HuH-7 (cell line): ENCODE measurements around the gene PDE7B.

Experiments
- DNase-seq: peaks from one replicate; pipeline ENCODE4 v3.0.0; 2011; ENCODE audit warnings: low spot score

PDE7B gene

GRCh38 chr6:136153707-136154375 lies 302.3 kb downstream of the PDE7B start:
- DNase-seq: no peak

DNA sequence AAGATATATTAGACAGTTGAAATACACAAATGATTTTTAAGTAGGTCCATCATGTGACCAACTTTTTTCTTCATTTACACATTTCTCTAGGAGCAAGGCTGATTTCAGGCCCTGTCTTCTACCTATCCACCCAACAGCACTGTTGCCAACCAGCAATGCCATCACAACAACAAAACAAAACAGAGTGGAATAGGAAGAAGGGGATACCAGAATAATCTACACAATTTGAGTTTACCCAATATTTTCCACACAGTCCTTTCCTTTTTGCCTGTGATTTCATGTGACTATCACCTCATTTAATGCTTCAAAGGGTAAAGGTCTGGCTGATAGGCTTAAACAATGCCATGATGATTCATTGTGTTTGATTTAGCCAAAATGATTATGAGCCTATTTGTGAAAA lies 303.7 kb downstream of the PDE7B start:
- no peak for DNase-seq

GRCh38 chr6:136157743-136158142 lies 306.2 kb downstream of the PDE7B start:
- no peak for DNase-seq

- peak; percentile 27 for DNase-seq
Measured at GRCh38 chr6:136158387-136158821, 306.9 kb downstream of the PDE7B start.

GRCh38 chr6:136158971-136159370 lies 307.5 kb downstream of the PDE7B start:
- DNase-seq: no peak

- DNase-seq: no peak
Measured at GRCh38 chr6:136160250-136160649, 308.7 kb downstream of the PDE7B start.

DNA sequence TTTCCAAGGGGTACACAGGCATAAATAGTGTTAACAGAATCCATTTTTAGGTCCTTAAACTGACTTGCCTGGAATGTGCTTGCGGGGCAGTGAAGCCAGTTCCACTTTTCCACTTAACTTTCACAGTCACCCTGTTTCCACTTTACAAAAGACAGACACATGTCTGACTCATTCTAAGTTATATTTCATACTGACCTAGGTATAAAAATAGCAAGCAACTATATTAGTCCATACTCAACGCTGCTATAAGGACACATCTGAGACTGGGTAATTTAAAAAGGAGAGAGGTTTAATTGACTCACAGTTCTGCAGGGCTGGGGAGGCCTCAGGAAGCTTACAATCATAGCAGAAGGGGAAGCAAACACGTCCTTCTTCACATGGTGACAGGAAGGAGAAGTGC lies 310.4 kb downstream of the PDE7B start:
- DNase-seq: no peak

DNA sequence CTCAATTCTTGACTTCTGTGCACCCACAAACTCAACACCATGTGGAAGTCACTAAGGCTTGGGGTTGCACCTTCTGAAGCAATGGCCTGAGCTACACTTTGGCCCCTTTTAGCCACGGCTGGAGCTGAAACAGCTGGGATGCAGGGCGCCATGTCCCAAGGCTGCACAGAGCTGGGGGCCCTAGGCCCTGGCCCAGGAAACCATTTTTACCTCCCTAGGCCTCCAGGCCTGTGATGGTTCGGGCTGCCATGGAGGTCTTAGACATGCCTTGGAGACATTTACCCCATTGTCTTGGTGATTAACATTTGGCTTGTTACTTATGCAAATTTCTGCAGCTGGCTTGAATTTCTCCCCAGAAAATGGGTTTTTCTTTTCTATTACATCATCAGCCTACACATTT lies 311.8 kb downstream of the PDE7B start:
- no peak for DNase-seq

DNA sequence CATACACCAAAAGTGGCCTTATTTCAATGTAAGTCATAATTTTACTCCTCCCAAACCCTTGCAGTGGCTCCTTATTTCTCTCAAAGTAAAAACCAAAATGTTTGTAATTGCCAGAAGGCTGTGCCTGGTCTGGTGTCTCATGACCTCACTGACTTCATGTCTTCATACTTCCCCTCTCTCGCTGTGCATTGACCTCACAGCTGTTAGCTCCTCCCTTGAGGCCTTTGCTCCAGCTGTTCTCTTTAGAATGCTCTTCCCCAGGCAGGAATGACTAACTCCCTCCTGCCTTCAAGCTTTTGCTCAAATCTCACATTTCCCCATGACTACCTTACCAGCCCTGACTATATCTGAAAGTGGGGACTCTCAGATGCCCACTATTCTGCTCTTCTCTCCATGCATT lies 315.3 kb downstream of the PDE7B start:
- DNase-seq: no peak

DNA sequence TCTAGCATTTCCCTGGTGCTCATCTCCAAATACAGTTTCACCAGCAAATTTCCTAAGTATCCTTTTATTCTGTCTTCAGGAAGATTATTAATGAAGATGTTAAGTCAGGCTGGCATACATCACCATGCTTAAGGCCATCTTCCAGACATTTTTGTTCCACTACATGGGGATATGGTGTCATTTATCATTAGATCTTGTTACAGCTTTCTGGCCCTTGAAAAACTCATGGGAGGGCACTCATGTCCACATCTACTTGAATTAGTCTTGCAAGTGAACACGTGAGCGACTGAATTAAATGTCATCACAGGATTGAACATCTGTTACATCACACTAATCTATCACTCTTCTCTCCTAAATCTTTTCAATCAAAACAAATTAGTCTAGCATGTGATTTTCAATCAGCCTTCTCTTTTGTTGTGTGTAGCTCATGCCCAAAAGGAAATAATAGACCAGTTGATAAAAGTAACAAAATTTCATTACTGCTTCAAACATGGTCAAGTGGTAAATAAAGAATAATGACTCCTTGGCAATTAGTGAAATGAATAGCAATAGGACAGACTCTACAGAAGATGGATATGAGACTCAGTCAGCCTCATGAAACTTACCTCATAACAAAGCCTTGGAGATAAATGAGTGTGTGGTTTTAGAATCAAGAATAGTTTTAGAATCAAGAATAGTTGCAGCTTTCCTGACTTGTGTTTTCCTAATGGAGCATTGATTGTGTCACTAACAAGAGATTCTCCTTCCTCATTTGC lies 318.1 kb downstream of the PDE7B start:
- DNase-seq: no peak

- no peak for DNase-seq
Measured at GRCh38 chr6:136171231-136171630, 319.7 kb downstream of the PDE7B start.

- DNase-seq: no peak
Measured at GRCh38 chr6:136173519-136174507, 322.3 kb downstream of the PDE7B start.

GRCh38 chr6:136174510-136174909 lies 323.0 kb downstream of the PDE7B start:
- no peak for DNase-seq

GRCh38 chr6:136175873-136176272 lies 324.4 kb downstream of the PDE7B start:
- DNase-seq: no peak

DNA sequence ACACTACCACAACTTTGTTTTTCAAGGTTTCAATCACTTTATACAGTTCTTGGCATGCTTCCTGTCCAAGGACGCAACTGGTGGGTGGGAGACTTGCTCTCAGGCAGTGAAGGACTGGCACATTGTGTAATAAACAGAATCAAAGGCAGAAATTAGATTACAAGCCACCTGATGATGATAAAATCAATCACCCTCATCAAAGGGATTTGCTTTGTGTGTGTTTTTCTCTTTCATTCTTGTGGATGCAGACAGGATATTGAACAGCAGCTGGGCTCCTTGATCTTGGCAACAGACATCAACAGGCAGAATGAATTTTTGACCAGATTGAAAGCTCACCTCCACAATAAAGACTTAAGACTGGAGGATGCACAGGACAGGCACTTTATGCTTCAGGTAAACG lies 327.2 kb downstream of the PDE7B start:
- DNase-seq: no peak

DNA sequence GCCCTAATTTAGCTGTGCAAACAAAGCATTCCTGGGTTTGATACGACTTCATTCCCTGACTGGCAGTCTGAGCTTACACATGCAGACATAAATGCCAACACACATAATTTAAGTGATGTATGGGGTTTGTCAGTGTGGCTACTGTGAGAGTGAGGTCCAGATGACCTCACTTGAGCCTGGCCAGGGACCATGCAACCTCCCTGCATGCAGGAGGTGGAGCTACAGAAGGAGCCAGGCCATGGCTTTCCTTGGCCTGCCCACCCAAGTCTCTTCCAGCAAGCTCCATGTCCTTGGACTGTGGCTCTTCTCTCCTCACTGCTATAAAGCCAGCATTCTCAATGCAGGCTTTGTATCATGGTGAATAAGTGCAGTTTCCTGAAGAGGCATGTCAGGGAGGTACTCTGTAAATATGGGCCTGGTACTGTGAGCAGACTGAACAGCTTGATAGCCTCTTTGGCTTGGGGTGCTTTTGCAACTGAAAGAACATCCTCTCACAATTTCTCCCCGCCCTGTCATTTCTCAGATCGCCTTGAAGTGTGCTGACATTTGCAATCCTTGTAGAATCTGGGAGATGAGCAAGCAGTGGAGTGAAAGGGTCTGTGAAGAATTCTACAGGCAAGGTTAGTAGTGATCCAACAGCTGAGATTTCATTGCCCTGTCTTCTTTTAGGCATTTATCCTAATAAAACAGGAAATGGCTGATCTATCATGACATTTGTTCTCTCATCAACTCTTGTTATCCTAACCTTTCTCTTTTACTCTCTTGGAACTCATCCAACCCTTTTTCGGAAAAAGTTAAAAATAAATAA lies 329.4 kb downstream of the PDE7B start:
- no peak for DNase-seq

DNA sequence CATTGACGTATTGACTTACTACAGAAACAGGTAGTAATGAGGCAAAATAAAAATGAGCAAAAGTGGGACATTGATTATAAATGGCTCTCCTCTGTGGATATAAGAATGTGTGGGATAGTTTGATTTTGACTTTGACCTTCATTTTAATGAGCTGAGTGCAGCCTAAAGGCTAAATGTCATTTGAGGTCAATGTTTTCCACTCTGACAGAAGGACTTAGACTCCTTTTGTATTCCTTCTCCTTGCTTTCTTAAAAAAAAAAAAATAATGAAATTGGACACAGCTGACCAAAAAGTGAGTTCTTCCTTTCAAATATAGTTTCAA lies 330.0 kb downstream of the PDE7B start:
- no peak for DNase-seq

GRCh38 chr6:136181861-136182260 lies 330.4 kb downstream of the PDE7B start:
- DNase-seq: no peak

DNA sequence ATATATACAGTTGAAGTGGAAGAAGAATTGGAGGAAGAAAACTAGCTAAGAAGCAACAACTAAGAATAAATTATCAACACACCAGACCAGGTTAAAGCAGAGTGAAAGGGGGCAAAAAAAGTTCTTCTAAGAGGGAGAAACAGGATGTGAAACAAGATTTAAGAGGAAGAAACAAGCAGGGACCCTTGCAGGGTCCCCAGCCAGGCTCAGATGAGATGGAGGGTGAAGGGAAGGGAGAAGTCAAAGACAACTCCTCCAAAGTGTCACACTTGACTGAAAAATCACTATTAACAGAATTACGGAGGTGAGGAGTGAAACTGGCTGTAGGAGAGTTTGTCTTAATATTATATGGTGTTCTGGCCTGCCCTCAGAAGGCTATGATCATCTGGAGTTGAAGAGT lies 333.2 kb downstream of the PDE7B start:
- no peak for DNase-seq

GRCh38 chr6:136186363-136186762 lies 334.9 kb downstream of the PDE7B start:
- no peak for DNase-seq

- no peak for DNase-seq
Measured at GRCh38 chr6:136188486-136188885, 337.0 kb downstream of the PDE7B start.

- DNase-seq: no peak
Measured at GRCh38 chr6:136189104-136189503, 337.6 kb downstream of the PDE7B start.
